ENCODE data around the gene GOT1.
A peak's percentile ranks its signal among the peaks of the same experiment; 100 is the strongest.

Gene GOT1

DNA sequence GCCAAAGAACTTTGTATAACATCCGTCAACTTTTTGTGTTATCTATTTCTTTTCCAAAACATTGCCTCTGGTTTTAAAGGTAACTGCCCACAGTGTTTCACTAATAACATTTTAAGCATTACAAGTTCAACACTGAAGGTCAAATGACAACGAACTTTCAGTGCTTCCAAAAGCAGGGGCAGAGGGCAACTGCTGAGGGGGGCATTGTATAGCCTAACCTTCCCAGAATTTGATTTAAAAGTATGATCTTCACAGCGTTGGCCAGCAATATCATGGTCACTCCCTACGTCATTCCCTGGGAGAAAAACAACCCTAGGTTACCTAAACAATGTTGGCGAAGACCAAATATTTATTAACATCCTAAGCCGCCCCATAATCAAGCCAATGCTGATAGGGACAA, 2.5 kb upstream of the GOT1 start:
- DNase-seq: no peak

- DNase-seq: no peak
These were observed 1.6 kb upstream of the GOT1 start for GRCh38 chr10:99432047-99432446.

DNA sequence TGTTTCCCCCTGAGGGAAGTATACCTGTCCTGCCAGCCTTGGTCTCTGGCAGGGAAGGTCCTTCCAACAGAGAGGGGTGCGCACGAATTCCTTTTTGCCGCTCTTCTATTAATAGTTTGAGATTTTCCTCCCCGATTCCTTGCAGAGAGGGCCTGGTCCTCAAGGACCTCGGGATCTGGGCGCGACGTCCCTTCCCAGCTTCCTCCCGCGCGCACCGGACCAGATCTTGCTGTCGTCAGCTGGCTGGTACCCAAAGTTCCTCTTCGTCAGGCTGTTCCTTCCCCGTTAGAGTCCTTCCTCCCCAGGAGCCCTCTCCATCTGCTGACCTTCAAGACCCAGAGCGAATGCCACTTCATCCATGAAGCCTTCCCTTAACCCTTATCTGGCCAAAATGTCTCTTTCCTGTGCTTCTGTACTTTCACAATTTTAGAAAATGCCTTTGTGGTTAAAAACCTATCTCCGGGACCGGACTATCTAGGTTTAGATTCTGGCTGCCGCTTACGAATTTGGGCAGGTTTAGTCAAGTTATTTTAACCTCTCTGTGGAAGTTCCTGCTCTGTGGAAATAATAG, 851 bp upstream of the GOT1 start:
- DNase-seq: peak in 1 of 2 donors; percentile 14

DNA sequence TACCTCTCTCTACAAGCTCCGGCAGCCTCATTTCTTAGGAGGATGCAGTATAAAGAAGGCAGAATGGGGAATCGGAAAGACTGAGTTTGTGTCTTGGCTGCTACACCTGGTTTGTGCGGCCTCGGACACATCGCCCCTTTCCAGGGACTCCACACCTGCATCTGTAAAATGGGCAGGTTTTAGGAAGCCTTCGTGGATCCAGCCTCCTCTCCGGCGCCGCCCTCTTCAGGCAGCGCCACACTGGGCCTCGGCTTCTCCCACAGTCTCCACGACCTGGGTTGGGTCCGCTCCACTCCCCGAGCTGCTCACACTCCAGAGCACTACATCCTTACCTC, 341 bp downstream of the GOT1 start:
- DNase-seq: no peak

- no peak for DNase-seq
These were observed 818 bp downstream of the GOT1 start for GRCh38 chr10:99429517-99430095.

DNA sequence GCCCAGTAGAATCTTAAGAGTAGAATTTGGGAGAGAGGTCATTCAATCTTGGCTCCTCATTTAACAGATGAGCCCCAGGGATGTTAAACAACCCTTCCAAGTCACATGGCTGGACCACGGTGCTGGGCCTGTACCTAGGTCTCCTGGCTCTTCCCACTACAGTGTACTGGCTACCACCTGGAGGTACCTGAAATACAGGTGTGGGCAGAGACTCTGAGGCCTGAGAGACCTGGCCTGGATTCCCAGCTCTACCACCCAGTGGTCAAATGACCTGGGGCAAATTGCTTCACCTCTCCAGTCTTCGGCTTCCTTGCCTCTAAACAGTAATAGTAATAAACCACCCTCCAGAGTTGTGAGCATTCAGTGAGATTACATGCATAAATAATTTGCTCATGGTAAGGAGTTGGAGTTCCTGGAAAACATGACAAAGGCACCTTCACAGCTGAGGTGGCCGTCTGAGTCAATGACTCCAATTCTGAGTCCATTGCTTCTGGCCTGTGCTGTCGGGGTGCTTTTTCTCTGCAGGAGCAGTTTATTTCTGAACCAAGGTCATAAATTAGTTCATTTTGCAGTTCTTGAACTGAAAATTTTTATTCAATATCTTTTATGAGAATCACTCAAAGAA, 2.7 kb downstream of the GOT1 start:
- DNase-seq: no peak

DNA sequence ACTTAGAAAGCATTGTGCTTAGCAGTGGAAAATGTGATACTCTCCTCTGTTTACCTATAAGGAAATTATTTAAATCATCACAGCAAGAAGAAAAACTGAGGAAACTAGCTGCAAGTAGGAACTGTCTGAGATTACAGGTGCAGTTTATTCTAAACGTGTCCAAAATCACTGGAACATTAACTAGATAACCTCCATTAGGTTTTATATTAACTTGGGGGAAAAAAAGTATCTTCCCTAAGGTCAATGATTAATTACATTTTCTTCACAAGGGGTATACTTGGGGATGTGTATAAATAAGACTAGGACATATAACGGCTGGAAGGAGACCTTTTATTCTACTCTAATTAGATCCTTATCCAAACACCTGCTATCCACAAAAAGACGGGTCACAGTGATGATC, 3.7 kb downstream of the GOT1 start:
- no peak for DNase-seq

GRCh38 chr10:99425204-99425603, 5.2 kb downstream of the GOT1 start:
- no peak for DNase-seq

- no peak for DNase-seq
These were observed 5.8 kb downstream of the GOT1 start for GRCh38 chr10:99424656-99425055.

GRCh38 chr10:99422529-99423096, 7.8 kb downstream of the GOT1 start:
- no peak for DNase-seq

DNA sequence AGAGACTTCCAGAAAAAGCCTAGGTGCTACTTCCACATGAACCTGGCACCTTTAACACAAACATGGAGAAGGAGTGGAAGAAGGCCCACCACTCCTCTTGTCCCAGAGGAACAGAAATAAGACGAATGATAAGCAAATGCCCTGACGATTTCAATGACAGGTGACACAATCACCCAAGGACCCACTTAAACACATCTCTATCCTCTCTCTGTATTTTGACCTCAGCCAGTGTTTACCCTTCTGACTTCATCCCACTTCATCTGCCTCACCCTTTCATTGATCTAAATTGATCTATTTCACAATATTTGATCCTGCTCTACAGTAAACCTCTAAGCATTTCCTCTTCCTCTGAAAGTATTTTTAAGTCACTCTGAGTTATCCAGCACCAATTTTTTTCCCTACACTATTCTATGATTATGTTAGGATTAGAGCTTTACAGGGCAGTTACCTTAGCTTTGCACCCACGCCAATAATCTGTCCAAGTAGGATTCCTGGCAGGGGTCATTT, 9.1 kb downstream of the GOT1 start:
- DNase-seq: no peak

- DNase-seq: no peak
These were observed 10.7 kb downstream of the GOT1 start for GRCh38 chr10:99419688-99420087.

- DNase-seq: no peak
These were observed 11.4 kb downstream of the GOT1 start for GRCh38 chr10:99418910-99419624.

DNA sequence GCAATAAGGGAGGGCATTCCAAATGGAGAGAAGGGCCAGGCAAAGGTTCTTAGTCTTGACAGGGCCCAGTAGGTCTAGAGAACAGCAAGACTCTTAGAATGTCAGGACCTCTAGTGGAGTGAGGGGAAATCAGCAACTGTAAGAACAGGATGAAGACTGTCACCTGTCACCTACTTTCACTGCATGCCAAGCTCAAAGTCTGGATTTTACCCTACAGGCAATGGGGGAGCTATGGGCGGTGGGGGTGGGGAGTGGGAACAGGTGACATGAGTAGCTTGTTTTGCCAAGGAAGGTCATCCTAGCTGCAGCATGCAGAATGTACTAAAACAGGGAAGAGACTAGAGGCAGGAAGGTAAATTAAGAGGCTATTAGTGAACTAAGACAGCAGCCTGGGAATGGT, 18.3 kb downstream of the GOT1 start:
- no peak for DNase-seq

- DNase-seq: no peak
These were observed 18.9 kb downstream of the GOT1 start for GRCh38 chr10:99411546-99411945.

DNA sequence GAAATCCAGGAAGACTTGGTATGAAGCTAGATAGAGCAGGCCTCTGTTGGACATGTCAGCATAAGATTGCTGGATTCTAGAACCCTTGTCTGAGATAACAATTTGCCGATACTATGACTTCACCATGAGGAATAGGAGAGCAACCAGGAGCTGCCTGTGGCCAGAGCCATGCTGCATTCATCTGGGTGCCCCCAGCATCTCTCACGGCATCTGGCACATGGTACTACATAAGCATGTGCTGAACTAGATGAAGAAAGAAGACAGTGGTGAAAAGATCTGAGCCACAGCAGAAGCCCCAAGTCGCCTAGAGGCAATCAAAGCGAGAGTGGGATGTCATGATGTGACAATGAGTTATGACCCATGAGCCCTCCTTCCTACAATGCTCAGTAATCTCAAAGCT, 19.5 kb downstream of the GOT1 start:
- DNase-seq: no peak

DNA sequence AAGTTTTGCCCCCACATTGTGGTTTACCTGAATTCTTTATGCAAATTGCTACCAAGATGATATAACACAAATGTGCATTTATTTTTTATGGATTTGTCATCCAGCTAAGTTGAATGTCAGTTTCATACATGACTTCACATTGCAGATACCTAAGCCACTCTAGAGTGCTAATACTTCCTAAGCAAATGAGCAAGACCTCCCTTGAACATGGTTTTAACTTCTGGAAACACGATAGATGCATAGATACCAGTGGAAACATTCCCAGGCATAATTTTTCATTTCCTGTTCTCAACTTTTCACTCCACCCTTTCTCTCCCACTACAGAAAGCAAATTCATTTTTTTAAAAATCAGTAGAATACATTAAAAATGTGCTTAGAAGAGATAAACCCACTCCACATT, 20.3 kb downstream of the GOT1 start:
- no peak for DNase-seq

GRCh38 chr10:99406149-99406548, 24.3 kb downstream of the GOT1 start:
- no peak for DNase-seq

DNA sequence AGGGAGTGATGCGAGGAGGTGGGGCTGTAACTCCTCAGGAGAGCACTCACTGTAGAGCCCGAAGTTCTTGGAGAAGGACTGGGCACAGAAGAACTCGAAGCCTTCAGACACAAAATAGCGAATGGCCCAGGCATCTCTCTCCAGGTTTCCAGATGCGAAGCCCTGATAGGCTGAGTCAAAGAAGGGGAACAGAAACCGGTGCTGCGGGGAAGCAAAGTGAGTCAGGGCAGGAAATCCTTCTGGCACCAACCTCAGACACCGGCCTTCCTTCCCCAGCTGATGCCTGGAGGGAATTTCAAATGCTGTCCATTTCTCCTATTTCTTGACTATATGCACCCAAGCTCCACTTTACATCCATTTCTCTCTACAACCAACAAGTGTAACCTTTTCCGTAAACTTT, 26.8 kb downstream of the GOT1 start:
- DNase-seq: no peak

DNA sequence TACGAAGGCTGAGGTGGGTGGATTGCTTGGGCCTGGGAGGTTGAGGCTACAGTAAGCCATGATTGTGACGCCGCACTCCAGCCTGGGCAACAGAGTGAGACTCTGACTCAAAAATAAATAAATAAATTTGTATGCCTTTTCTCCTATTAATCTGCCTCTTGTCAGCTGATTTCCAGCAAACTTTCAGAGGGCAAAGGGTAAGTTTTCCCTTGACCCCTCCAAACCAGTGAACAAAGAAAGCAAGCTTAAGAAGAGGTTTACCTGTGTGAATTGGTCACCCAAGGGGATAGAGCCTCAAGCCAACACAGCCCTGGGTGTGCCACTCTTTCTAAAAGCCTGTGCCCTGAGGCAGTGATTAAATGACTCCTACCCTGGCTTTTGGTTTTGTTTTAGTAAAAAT, 30.8 kb downstream of the GOT1 start:
- no peak for DNase-seq

DNA sequence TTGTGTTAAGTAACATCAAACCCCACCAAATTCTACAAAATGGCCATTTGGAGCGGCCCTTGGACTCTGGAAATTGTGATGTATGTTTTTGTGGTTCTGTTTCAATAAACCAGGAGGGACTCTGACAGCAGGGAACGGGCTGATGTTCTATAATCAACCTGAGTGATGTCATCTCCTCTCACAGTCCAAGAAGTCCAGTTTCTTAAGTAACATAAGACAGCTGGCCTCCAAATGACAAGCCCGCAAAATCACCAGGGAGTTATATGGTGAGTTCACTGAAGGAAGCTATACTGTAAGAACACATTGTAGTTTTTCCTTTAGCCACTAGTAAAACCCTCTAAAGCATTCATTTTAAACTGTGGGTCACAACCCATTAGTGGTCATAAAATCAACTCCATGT, 34.0 kb downstream of the GOT1 start:
- no peak for DNase-seq

DNA sequence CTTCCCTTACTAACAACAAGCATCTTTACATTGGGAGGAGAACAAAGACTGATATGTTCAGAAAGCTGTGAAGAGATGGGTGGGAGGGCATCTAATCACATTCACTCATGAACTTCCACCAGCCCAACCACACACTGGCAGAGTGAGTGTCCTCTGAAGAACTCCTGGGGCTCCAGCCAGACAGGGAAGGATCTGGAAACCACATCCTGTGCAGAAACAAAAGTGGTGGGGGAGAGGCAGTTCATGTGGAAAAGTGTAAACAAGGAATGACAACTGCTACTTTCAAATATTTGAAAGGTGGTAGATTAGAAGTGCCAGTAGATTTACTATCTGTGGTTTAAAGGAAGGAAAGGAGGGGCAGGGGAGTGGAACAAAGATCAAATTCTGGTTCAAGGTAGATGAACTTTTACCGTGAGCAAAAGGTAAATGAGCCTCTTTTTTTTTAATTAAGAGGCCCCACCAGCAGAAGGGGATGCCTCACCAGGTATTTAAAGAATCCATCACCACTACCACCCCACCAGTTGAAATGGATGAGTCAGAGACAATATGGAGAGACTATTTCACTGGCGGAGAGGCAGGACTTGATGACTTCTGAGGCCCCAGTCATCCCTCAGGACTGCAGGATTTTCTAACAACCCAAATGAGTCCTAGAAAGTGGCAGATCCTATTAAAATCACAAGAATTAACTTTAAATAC, 34.5 kb downstream of the GOT1 start:
- DNase-seq: no peak

GRCh38 chr10:99394761-99395386, 35.5 kb downstream of the GOT1 start:
- DNase-seq: no peak

Measured in stimulated activated CD4-positive, alpha-beta T cell treated with anti-CD3 and anti-CD28 coated beads, Interleukin-2, amount 100 ng/mL, for 48 hours (primary cell).